22Rv1 (cell line): ENCODE data around the gene TLE2.
"Not testable (repeated sequence)": the region's sequence is repeated elsewhere in the genome, so short reads cannot be mapped to it uniquely, and the experiment has no call there.

Experiments
- H3K27ac ChIP-seq: fragments of 450-650 bp; 2 replicates; pipeline ENCODE4 v1.5.1; 2017
- CTCF ChIP-seq: fragments of 450-650 bp; IDR thresholded peaks from 2 replicates; pipeline ENCODE4 v1.5.1; 2017; ENCODE audit warnings: mild to moderate bottlenecking
- ZFX ChIP-seq: fragments of 450-650 bp; IDR thresholded peaks from 2 replicates; pipeline ENCODE4 v1.6.1; 2017; ENCODE audit warnings: antibody characterized with exemption, borderline replicate concordance

TLE2 gene

GRCh38 chr19:2973229-2973628, 55.9 kb downstream of the TLE2 start:
- no peak for TF ChIP-seq ZFX
- no peak for TF ChIP-seq CTCF
- no peak overlapping the region for H3K27ac ChIP-seq

- H3K27ac ChIP-seq: no peak overlapping the region
- TF ChIP-seq CTCF (no peak), ZFX (no peak)
These were observed 58.8 kb downstream of the TLE2 start for GRCh38 chr19:2970201-2970835.

GRCh38 chr19:2969104-2969504, 60.0 kb downstream of the TLE2 start:
- TF ChIP-seq ZFX (no peak), CTCF (0 out of 2 replicates have a peak, but pooled peaks have one; percentile 4)
- H3K27ac ChIP-seq: peak overlapping the region; percentile 12; the same call in 1 of the 2 replicates

- TF ChIP-seq ZFX (no peak), CTCF (no peak)
- H3K27ac ChIP-seq: no peak overlapping the region
These were observed 61.1 kb downstream of the TLE2 start for GRCh38 chr19:2967972-2968371.

GRCh38 chr19:2964874-2965273, 64.2 kb downstream of the TLE2 start:
- TF ChIP-seq ZFX (no peak), CTCF (no peak)
- no peak overlapping the region for H3K27ac ChIP-seq

- H3K27ac ChIP-seq: not testable (repeated sequence)
These were observed 65.4 kb downstream of the TLE2 start for GRCh38 chr19:2963631-2964030.

GRCh38 chr19:2963122-2963521, 66.0 kb downstream of the TLE2 start:
- TF ChIP-seq ZFX (no peak), CTCF (no peak)
- H3K27ac ChIP-seq: no peak overlapping the region

- H3K27ac ChIP-seq: no peak overlapping the region
- TF ChIP-seq ZFX: no peak
- TF ChIP-seq CTCF: peak; percentile 81
These were observed 66.9 kb downstream of the TLE2 start for GRCh38 chr19:2962018-2962670.
